Glomerular endothelial cell (primary cell): Measurements from ENCODE around the gene TMEM254. TPM values are rescaled to one million over a fixed set of nuclear protein-coding genes. Genes with fewer than 3 reads are reported as not detected.
A peak's percentile ranks its signal among the peaks of the same experiment; 100 is the strongest.
"Not testable (repeated sequence)": the region's sequence is repeated elsewhere in the genome, so short reads cannot be mapped to it uniquely, and the experiment has no call there.

Source experiments
- DNase-seq: peaks from one replicate; pipeline ENCODE4 v3.0.0-alpha.2; 2011; ENCODE audit warnings: low read depth, low spot score; ENCODE audit errors: extremely low read depth
- total RNA-seq: library from RNA; depleted of rRNA; stranded (reverse); fragments of >200 nt; gene quantifications from 2 replicates; pipeline ENCODE4 v1.2.3, GENCODE V29; 2015

The TMEM254 gene
- total RNA-seq, 1 donor from 2014 or later, result 8.6 TPM

- DNase-seq, result no peak
Measured at GRCh38 chr10:80072584-80072983, 5.9 kb upstream of the TMEM254 start.

- DNase-seq, result no peak
Measured at GRCh38 chr10:80075781-80076180, 2.7 kb upstream of the TMEM254 start.

GRCh38 chr10:80077869-80078447, 507 bp upstream of the TMEM254 start:
- DNase-seq, result no peak

- DNase-seq, result no peak
Measured at GRCh38 chr10:80079312-80079719, 851 bp downstream of the TMEM254 start.

GRCh38 chr10:80081026-80081425, 2.6 kb downstream of the TMEM254 start:
- no peak for DNase-seq

GRCh38 chr10:80081801-80082750, 3.6 kb downstream of the TMEM254 start:
- DNase-seq, result no peak

- DNase-seq, result no peak
Measured at GRCh38 chr10:80090121-80090520, 11.7 kb downstream of the TMEM254 start.

- no peak for DNase-seq
Measured at GRCh38 chr10:80094231-80094630, 15.8 kb downstream of the TMEM254 start.

GRCh38 chr10:80098272-80098671, 19.8 kb downstream of the TMEM254 start:
- DNase-seq, result not testable (repeated sequence)

- not testable (repeated sequence) for DNase-seq
Measured at GRCh38 chr10:80099295-80099694, 20.8 kb downstream of the TMEM254 start.

GRCh38 chr10:80100116-80100515, 21.7 kb downstream of the TMEM254 start:
- DNase-seq, result no peak

GRCh38 chr10:80100861-80101695, 22.6 kb downstream of the TMEM254 start:
- no peak for DNase-seq

GRCh38 chr10:80104066-80104926, 25.8 kb downstream of the TMEM254 start:
- peak; percentile 2 for DNase-seq

GRCh38 chr10:80108576-80109239, 30.2 kb downstream of the TMEM254 start:
- no peak for DNase-seq

GRCh38 chr10:80110986-80111385, 32.5 kb downstream of the TMEM254 start:
- no peak for DNase-seq

GRCh38 chr10:80118669-80119068, 40.2 kb downstream of the TMEM254 start:
- DNase-seq, result no peak

GRCh38 chr10:80122110-80122710, 43.7 kb downstream of the TMEM254 start:
- no peak for DNase-seq

- no peak for DNase-seq
Measured at GRCh38 chr10:80122746-80123145, 44.3 kb downstream of the TMEM254 start.

- DNase-seq, result no peak
Measured at GRCh38 chr10:80126876-80127275, 48.4 kb downstream of the TMEM254 start.
